NCI-H187 (cell line): ENCODE measurements around the gene EPN2.
"Not testable (repeated sequence)": the region's sequence is repeated elsewhere in the genome, so short reads cannot be mapped to it uniquely, and the experiment has no call there.

Source experiments
- DNase-seq, 2 experiments: peaks; one replicate each; lab custom pipeline; 2025; lab: John Stamatoyannopoulos, UW

Gene EPN2

GRCh38 chr17:19237139-19237388, at the start of gene EPN2:
EPN2 (plus strand) TSS chr17:19237366; CDS start chr17:19283120, 45,754 bp downstream.
- DNase-seq, result not testable (repeated sequence)

GRCh38 chr17:19187883-19188869, 49.0 kb upstream of the EPN2 start:
- not testable (repeated sequence) for DNase-seq

GRCh38 chr17:19188870-19189708, 48.1 kb upstream of the EPN2 start:
- DNase-seq, result not testable (repeated sequence)

GRCh38 chr17:19189781-19190405, 47.3 kb upstream of the EPN2 start:
- DNase-seq, result not testable (repeated sequence)

GRCh38 chr17:19196382-19197204, 40.6 kb upstream of the EPN2 start:
- DNase-seq, result not testable (repeated sequence)

- DNase-seq, result not testable (repeated sequence)
Observed at GRCh38 chr17:19202448-19202847, 34.7 kb upstream of the EPN2 start.

GRCh38 chr17:19203429-19203828, 33.7 kb upstream of the EPN2 start:
- not testable (repeated sequence) for DNase-seq

- not testable (repeated sequence) for DNase-seq
Observed at GRCh38 chr17:19215074-19215860, 21.9 kb upstream of the EPN2 start.

- not testable (repeated sequence) for DNase-seq
Observed at GRCh38 chr17:19216148-19216926, 20.8 kb upstream of the EPN2 start.

- not testable (repeated sequence) for DNase-seq
Observed at GRCh38 chr17:19218914-19219313, 18.3 kb upstream of the EPN2 start.

GRCh38 chr17:19219384-19219783, 17.8 kb upstream of the EPN2 start:
- not testable (repeated sequence) for DNase-seq

GRCh38 chr17:19220195-19220594, 17.0 kb upstream of the EPN2 start:
- DNase-seq, result not testable (repeated sequence)

GRCh38 chr17:19226610-19227588, 10.3 kb upstream of the EPN2 start:
- not testable (repeated sequence) for DNase-seq

GRCh38 chr17:19234676-19235075, 2.5 kb upstream of the EPN2 start:
- not testable (repeated sequence) for DNase-seq

GRCh38 chr17:19236351-19237138, 621 bp upstream of the EPN2 start:
- not testable (repeated sequence) for DNase-seq

GRCh38 chr17:19237389-19238166, 412 bp downstream of the EPN2 start:
- DNase-seq, result no peak

GRCh38 chr17:19238167-19238505, 970 bp downstream of the EPN2 start:
- no peak for DNase-seq
